DOHH2 (cell line): ENCODE data around the gene FAM120A.

Experiments
- H3F3A ChIP-seq: fragments of 200-600 bp; sonication (generic), shearing (Covaris generic); 2 replicates; pipeline ENCODE4 v1.6.0; 2016; ENCODE audit warnings: antibody characterized with exemption, mild to moderate bottlenecking; ENCODE audit not compliant: control insufficient read depth, insufficient read depth
- H3K27ac ChIP-seq: fragments of 200-600 bp; sonication (generic); 2 replicates; pipeline ENCODE4 v1.5.1; 2014; ENCODE audit warnings: low read depth, mild to moderate bottlenecking, low read length, moderate library complexity
- H3K27me3 ChIP-seq: fragments of 200-600 bp; sonication (generic); 2 replicates; pipeline ENCODE4 v1.6.1; 2014; ENCODE audit warnings: mild to moderate bottlenecking, low read length, mixed read lengths; ENCODE audit not compliant: control insufficient read depth
- H3K36me3 ChIP-seq: fragments of 200-600 bp; sonication (generic); 2 replicates; pipeline ENCODE4 v1.6.1; 2014; ENCODE audit warnings: mild to moderate bottlenecking, low read length, moderate library complexity, mixed read lengths; ENCODE audit not compliant: control insufficient read depth
- H3K4me1 ChIP-seq: fragments of 200-600 bp; sonication (generic); 2 replicates; pipeline ENCODE4 v1.6.1; 2014; ENCODE audit warnings: mild to moderate bottlenecking, low read length, mixed read lengths; ENCODE audit not compliant: control insufficient read depth
- H3K4me2 ChIP-seq: fragments of 200-600 bp; sonication (generic); 2 replicates; pipeline ENCODE4 v1.6.0; 2014; ENCODE audit warnings: mild to moderate bottlenecking, low read length, moderate library complexity
- H3K4me3 ChIP-seq: fragments of 200-600 bp; sonication (generic); 2 replicates; pipeline ENCODE4 v1.5.1; 2014; ENCODE audit warnings: mild to moderate bottlenecking, low read length, mixed read lengths
- H3K79me2 ChIP-seq: fragments of 200-600 bp; sonication (generic); 2 replicates; pipeline ENCODE4 v1.6.1; 2014; ENCODE audit warnings: mild to moderate bottlenecking, low read length, mixed read lengths; ENCODE audit not compliant: control insufficient read depth
- H3K9me2 ChIP-seq: fragments of 200-600 bp; sonication (generic); replicated peaks from 2 replicates; pipeline ENCODE4 v1.6.1; 2014; ENCODE audit warnings: mild to moderate bottlenecking, low read length, mixed read lengths; ENCODE audit not compliant: control insufficient read depth
- H3K9me3 ChIP-seq: fragments of 200-600 bp; sonication (generic); 2 replicates; pipeline ENCODE4 v1.6.1; 2014; ENCODE audit warnings: antibody characterized with exemption, low read length, mixed read lengths; ENCODE audit not compliant: control insufficient read depth, insufficient read depth
- H4K20me1 ChIP-seq: fragments of 200-600 bp; sonication (generic); 2 replicates; pipeline ENCODE4 v1.6.0; 2014; ENCODE audit warnings: low read depth, mild to moderate bottlenecking, antibody characterized with exemption, low read length, moderate library complexity; ENCODE audit not compliant: control insufficient read depth, insufficient read depth
- EZH2phosphoT487 ChIP-seq: fragments of 200-600 bp; sonication (generic); IDR thresholded peaks from 2 replicates; pipeline ENCODE4 v1.6.1; 2017; ENCODE audit warnings: borderline replicate concordance, mild to moderate bottlenecking, antibody characterized with exemption, low read length, moderate library complexity, mixed read lengths
- TF ChIP-seq, protein P1 (sequence below): fragments of 200-600 bp; sonication (generic); IDR thresholded peaks from one replicate; pipeline ENCODE4 v1.5.1; 2014; ENCODE audit warnings: antibody characterized with exemption, mild to moderate bottlenecking, low read depth, low read length; ENCODE audit not compliant: poor library complexity, severe bottlenecking

Gene FAM120A

DNA sequence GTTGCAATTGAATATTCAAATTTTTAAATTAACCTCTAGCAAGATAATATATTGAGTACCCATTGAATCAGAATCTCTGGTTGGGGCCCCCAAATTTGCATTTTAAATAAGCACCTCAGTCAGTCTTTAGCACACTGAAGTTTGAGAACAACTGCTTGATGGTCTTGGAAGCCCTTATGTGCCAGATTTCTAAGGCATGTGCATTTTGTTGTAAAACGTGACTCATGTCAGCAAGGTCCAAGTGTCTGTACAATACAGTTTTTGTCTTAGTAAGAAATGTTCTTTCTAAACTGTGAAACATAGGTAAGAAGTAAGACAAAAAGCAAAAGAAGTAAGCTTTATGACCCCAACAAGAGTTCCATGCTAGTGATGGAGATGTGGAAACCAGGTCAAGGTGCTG lies 65.8 kb downstream of the FAM120A start:
- no peak overlapping the region for H3K27ac ChIP-seq

DNA sequence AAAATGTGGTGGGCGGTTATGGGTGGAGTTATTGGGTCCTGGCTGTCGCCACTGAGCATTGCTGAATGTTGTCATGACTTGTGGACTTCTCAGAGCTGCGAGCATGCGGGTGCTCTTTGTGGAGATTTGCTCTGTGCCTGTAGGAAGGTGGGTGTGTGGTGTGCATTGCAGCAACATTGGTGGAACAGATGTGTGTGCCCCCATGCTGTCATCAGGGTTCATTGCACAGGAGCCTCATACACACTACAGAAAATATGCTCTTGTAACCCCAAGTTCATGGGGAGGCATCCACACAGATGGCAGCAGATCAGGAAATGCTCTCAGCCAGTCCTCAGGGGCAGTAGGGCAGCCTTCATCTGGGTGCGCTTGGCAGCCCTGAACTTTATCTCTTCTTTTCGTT lies 69.0 kb downstream of the FAM120A start:
- no peak overlapping the region for H3K4me2 ChIP-seq
- H3K4me1 ChIP-seq, result no peaks in the 10 kb centered on the region
- peaks cover 71% of the 10 kb centered on the region for H3K79me2 ChIP-seq
- no peaks in the 10 kb centered on the region for H3K9me2 ChIP-seq
- no peak overlapping the region for H3K27ac ChIP-seq
- H3K4me3 ChIP-seq, result no peak overlapping the region
- peaks cover 81% of the 10 kb centered on the region for H3K36me3 ChIP-seq
- TF ChIP-seq, protein P1, sequence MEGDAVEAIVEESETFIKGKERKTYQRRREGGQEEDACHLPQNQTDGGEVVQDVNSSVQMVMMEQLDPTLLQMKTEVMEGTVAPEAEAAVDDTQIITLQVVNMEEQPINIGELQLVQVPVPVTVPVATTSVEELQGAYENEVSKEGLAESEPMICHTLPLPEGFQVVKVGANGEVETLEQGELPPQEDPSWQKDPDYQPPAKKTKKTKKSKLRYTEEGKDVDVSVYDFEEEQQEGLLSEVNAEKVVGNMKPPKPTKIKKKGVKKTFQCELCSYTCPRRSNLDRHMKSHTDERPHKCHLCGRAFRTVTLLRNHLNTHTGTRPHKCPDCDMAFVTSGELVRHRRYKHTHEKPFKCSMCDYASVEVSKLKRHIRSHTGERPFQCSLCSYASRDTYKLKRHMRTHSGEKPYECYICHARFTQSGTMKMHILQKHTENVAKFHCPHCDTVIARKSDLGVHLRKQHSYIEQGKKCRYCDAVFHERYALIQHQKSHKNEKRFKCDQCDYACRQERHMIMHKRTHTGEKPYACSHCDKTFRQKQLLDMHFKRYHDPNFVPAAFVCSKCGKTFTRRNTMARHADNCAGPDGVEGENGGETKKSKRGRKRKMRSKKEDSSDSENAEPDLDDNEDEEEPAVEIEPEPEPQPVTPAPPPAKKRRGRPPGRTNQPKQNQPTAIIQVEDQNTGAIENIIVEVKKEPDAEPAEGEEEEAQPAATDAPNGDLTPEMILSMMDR, result peak; percentile 44
- TF ChIP-seq EZH2phosphoT487, result no peak
- H4K20me1 ChIP-seq, result no peaks in the 10 kb centered on the region
- no peaks in the 10 kb centered on the region for H3K27me3 ChIP-seq
- no peaks in the 10 kb centered on the region for H3F3A ChIP-seq
- H3K9me3 ChIP-seq, result no peaks in the 10 kb centered on the region

More for the DNA sequence above, 65.8 kb downstream of the FAM120A start:
- Histone ChIP-seq H3F3A (no peaks in the 10 kb centered on the region), H3K4me1 (no peaks in the 10 kb centered on the region), H3K9me2 (no peaks in the 10 kb centered on the region), H3K4me3 (no peak overlapping the region), H3K79me2 (peaks cover 76% of the 10 kb centered on the region), H4K20me1 (no peaks in the 10 kb centered on the region), H3K4me2 (no peak overlapping the region), H3K36me3 (peaks cover 75% of the 10 kb centered on the region), H3K27me3 (no peaks in the 10 kb centered on the region), H3K9me3 (no peaks in the 10 kb centered on the region)
- TF ChIP-seq, protein P1, result no peak
- TF ChIP-seq EZH2phosphoT487, result no peak

DNA sequence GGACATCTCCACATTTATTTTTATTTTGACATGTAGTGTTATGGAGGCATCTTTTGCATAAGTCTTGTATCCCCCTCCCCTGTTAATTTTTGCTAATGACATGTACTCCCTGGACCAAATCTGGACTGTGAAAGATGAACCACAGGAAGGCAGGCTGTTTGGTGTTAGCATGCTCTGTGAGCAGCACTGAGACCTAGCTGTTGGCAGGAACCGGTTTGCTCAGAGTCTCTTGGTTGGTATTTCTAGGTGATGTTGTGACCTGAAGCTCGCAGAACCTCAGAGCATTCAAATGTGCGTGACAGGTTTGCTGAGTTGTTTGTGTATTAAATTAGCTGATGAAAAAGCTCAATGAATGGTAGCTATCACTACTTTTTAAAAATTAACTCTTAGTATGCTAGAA lies 71.3 kb downstream of the FAM120A start:
- no peak for TF ChIP-seq EZH2phosphoT487
- TF ChIP-seq, protein P1, result no peak
- Histone ChIP-seq H4K20me1 (no peaks in the 10 kb centered on the region; the same call in none of the 2 replicates), H3K79me2 (peaks cover 59% of the 10 kb centered on the region), H3K27me3 (no peaks in the 10 kb centered on the region), H3K4me3 (no peak overlapping the region), H3K4me1 (no peaks in the 10 kb centered on the region), H3K9me3 (no peaks in the 10 kb centered on the region), H3K36me3 (peaks cover 86% of the 10 kb centered on the region), H3K27ac (no peak overlapping the region), H3K4me2 (no peak overlapping the region), H3F3A (no peaks in the 10 kb centered on the region), H3K9me2 (no peaks in the 10 kb centered on the region)
